HL-60 (cell line): ENCODE data around the gene RBX1.

Experiments
- CTCF ChIP-seq: IDR thresholded peaks from one replicate; pipeline ENCODE4 v1.5.1; 2011; ENCODE audit warnings: low read length, control low read depth, inconsistent platforms; ENCODE audit not compliant: insufficient read depth
- POLR2AphosphoS5 ChIP-seq: IDR thresholded peaks from 2 replicates; pipeline ENCODE4 v1.6.1; 2012; ENCODE audit warnings: low read depth
- REST ChIP-seq: IDR thresholded peaks from 2 replicates; pipeline ENCODE4 v1.6.1; 2012; ENCODE audit warnings: low read depth; ENCODE audit not compliant: insufficient replicate concordance
- SPI1 ChIP-seq: IDR thresholded peaks from 2 replicates; pipeline ENCODE4 v1.6.1; 2012; ENCODE audit warnings: low read depth, mild to moderate bottlenecking, borderline replicate concordance

- no peak for TF ChIP-seq REST
- no peak for TF ChIP-seq POLR2AphosphoS5
- TF ChIP-seq CTCF = no peak
- no peak for TF ChIP-seq SPI1
Measured at GRCh38 chr22:40920526-40920925, 30.7 kb upstream of the RBX1 start.
